ENCODE measurements around the gene OR52J3. TPM values are rescaled to one million over a fixed set of nuclear protein-coding genes. Genes with fewer than 3 reads are reported as not detected.

OR52J3 gene
- not detected in 2 replicates for total RNA-seq

GRCh38 chr11:5046226-5046625 lies at the start of gene OR52J3:
OR52J3 (plus strand) TSS chr11:5046526; CDS start chr11:5046526, 0 bp downstream.

GRCh38 chr11:5059391-5059790 lies 13.1 kb downstream of the OR52J3 start, which contains the start of gene OR52E2:
OR52E2 (minus strand) TSS chr11:5059627; CDS start chr11:5059627, 0 bp downstream.

GRCh38 chr11:5069272-5069671 lies 22.9 kb downstream of the OR52J3 start, which contains the start of gene OR52E1:
OR52E1 (plus strand) TSS chr11:5069572.

Other genes starting within 250 kb of the OR52J3 start
- not detected in 2 replicates for gene OR52R1, start 242.1 kb upstream of the OR52J3 start, total RNA-seq
- gene OR51F2, start 225.2 kb upstream of the OR52J3 start, total RNA-seq, result not detected in 2 replicates
- not detected in 2 replicates for gene OR51S1, start 197.3 kb upstream of the OR52J3 start, total RNA-seq
- not detected in 2 replicates for gene OR51T1, start 164.6 kb upstream of the OR52J3 start, total RNA-seq
- gene OR51A7, start 142.7 kb upstream of the OR52J3 start, total RNA-seq, result not detected in 2 replicates
- not detected in 2 replicates for gene OR51G2, start 127.2 kb upstream of the OR52J3 start, total RNA-seq
- not detected in 2 replicates for gene OR51G1, start 122.2 kb upstream of the OR52J3 start, total RNA-seq
- not detected in 2 replicates for gene OR51A4, start 98.9 kb upstream of the OR52J3 start, total RNA-seq
- not detected in 2 replicates for gene OR51A2, start 90.8 kb upstream of the OR52J3 start, total RNA-seq
- not detected in 2 replicates for gene OR51L1, start 51.7 kb upstream of the OR52J3 start, total RNA-seq
- gene OR52E2, start 13.1 kb downstream of the OR52J3 start, total RNA-seq, result not detected in 2 replicates
- gene OR52E1, start 23.0 kb downstream of the OR52J3 start, total RNA-seq, result not detected in 2 replicates
- not detected in 2 replicates for gene OR52A5, start 91.8 kb downstream of the OR52J3 start, total RNA-seq
- not detected in 2 replicates for gene OR52A1, start 108.2 kb downstream of the OR52J3 start, total RNA-seq
- gene OR51V1, start 154.2 kb downstream of the OR52J3 start, total RNA-seq, result not detected in 2 replicates
- gene HBB, start 180.5 kb downstream of the OR52J3 start, total RNA-seq, result not detected in 2 replicates
- not detected in 2 replicates for gene HBD, start 188.0 kb downstream of the OR52J3 start, total RNA-seq
- not detected in 2 replicates for gene HBG1, start 203.3 kb downstream of the OR52J3 start, total RNA-seq
- gene HBG2, start 208.3 kb downstream of the OR52J3 start, total RNA-seq, result not detected in 2 replicates
- not detected in 2 replicates for gene HBE1, start 223.4 kb downstream of the OR52J3 start, total RNA-seq